HEK293 (cell line): ENCODE data around the gene TADA3.

Experiments
- CTCF ChIP-seq: fragments of 450-650 bp; formaldehyde crosslinking; IDR thresholded peaks from 2 replicates; pipeline ENCODE4 v1.5.1; 2016; ENCODE audit warnings: missing biosample characterization, missing genetic modification characterization
- SP2 ChIP-seq: fragments of 450-650 bp; formaldehyde crosslinking; IDR thresholded peaks from 2 replicates; pipeline ENCODE4 v1.5.1; 2016; ENCODE audit warnings: missing biosample characterization, missing genetic modification characterization
- ZNF416 ChIP-seq: fragments of 450-650 bp; formaldehyde crosslinking; IDR thresholded peaks from 2 replicates; pipeline ENCODE4 v1.5.1; 2016; ENCODE audit warnings: missing biosample characterization, missing genetic modification characterization

DNA sequence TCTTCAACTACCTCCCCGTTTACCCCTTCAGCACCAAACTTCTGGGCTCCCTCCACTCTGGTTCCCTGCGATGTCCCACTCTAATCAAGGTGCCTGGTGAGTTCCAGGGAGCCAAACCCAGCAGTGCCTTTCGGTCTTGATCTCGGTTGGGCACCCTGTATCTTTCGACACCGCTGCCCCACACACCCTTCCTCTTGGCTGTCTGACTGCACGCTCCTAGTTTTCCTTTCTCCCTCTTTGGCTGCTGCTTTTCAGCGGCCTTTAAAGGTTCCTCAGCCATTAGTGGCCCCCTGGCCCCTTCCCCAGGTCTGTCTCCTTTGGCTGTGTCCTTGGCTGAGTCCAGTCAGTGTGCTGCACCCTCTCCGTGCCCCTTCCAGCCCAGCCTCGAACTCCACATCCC is 18.6 kb upstream of the TADA3 start:
- TF ChIP-seq ZNF416 (tag by site-specific recombination) (no peak), CTCF (tag by site-specific recombination) (no peak), SP2 (tag by site-specific recombination) (no peak)
